Epithelial cell of proximal tubule (primary cell): Measurements from ENCODE around the gene DUSP5. TPM values are rescaled to one million over a fixed set of nuclear protein-coding genes. Genes with fewer than 3 reads are reported as not detected.

Experiments used
- DNase-seq: peaks from one replicate; pipeline ENCODE4 v3.0.0-alpha.2; 2011; ENCODE audit warnings: low read depth
- H3K4me3 ChIP-seq: 2 replicates; pipeline ENCODE4 v1.5.1; 2011; ENCODE audit warnings: low read depth, mild to moderate bottlenecking, low read length
- CTCF ChIP-seq: conservative IDR thresholded peaks from 2 replicates; pipeline ENCODE4 v1.5.1; 2012; ENCODE audit warnings: low read depth, mild to moderate bottlenecking, low read length
- total RNA-seq: library from RNA; depleted of rRNA; stranded (reverse); fragments of >200 nt; gene quantifications from 2 replicates; pipeline ENCODE4 v1.2.3, GENCODE V29; 2015

DUSP5 gene, protein sequence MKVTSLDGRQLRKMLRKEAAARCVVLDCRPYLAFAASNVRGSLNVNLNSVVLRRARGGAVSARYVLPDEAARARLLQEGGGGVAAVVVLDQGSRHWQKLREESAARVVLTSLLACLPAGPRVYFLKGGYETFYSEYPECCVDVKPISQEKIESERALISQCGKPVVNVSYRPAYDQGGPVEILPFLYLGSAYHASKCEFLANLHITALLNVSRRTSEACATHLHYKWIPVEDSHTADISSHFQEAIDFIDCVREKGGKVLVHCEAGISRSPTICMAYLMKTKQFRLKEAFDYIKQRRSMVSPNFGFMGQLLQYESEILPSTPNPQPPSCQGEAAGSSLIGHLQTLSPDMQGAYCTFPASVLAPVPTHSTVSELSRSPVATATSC
- total RNA-seq, result 57.6 and 76.2 TPM in 2 replicates

- DNase-seq, result no peak
- TF ChIP-seq CTCF, result no peak
- peak within 1 kb of the TSS; percentile 97 for H3K4me3 ChIP-seq
These were observed at the start of gene DUSP5 for GRCh38 chr10:110497438-110498086. Gene DUSP5 (plus strand): TSS chr10:110497907. CDS start chr10:110498122, 215 bp downstream.

DNA sequence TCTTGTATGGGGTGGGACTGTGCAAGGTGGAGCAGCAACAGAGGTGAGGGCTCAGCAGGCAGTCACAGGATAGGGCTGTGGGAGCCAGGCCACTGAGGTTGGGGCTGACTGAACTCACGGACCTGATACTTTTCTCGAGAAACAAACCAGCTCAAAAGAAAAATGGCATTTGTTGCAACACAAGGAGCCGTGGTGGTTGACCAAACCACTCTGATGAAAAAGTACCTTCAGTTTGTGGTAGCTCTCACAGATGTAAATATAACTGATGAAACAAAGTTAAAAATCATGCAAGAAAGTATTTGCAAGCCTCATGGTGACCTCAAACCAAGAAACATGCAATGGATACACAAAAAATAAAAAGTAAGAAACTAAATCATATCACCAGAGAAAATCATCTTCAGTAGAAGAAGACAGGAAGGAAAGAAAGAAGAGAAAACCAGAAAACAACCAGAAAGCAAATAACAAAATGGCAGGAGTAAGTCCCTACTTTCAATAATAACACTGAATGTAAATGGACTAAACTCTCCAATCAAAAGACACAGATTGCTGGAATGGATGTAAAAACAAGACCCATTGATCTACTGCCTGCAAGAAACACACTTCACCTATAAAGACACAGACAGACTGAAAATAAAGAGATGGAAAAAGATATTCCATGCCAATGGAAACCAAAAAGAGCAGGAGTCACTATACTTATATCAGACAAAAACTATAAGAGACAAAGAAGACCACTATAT lies 48.9 kb upstream of the DUSP5 start:
- H3K4me3 ChIP-seq, result no peak overlapping the region
- no peak for TF ChIP-seq CTCF
- DNase-seq, result no peak

GRCh38 chr10:110455446-110455845 lies 42.3 kb upstream of the DUSP5 start:
- no peak overlapping the region for H3K4me3 ChIP-seq
- no peak for DNase-seq
- no peak for TF ChIP-seq CTCF

DNA sequence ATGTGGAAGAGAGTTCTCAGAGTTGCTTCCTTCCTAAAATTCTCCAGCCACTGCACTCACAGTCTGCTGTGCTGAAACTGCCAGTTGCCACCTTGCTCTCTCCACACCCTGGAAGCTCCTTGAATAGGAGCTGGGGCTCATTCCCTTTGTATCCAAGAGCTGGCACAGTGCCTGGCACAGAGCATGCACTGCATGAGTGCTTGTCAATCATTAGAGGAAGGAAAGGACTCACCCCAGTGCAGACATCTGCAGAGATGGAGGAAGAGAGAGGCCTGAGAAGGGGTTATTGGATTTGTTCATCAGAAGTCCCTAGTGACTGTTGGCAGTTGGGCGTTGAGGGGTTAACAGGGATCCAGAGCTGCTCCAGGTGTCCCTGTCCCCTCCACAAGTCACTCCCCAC lies 41.7 kb upstream of the DUSP5 start:
- DNase-seq, result peak; percentile 53
- no peak overlapping the region for H3K4me3 ChIP-seq
- TF ChIP-seq CTCF, result no peak

DNA sequence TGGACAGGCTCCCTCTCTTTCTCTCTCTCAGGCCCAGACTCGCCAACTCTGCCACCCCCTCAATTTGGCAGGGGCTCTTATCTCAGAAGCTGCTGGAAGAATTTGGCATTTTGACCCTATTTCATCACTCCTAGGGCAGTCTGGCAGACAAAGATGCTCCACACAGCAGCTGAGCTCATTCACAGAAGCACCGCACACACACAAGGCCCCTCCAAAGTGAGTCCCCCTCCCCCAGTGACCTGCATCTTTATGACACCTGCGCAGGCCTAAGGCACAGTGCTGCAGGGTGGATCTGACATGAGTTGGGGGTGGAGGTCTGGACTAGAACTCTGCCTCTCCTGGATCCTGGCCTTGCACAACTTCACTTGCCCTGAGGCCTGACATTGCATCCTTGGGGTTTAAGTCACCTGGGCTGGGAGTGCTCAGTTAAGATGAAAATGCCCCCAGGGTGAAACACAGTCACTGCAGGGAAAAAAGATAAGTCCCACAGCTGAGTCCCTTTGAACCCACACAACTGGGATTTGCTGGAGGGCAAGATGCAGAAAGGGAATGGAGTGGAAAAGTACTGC lies 41.1 kb upstream of the DUSP5 start:
- DNase-seq, result no peak

More for the DNA sequence above, 41.1 kb upstream of the DUSP5 start:
- TF ChIP-seq CTCF, result no peak
- no peak overlapping the region for H3K4me3 ChIP-seq
